GM19395 (cell line): ENCODE results near the gene SEMA6B.

ENCODE experiments used
- ATAC-seq: cut with Tn5 transposase; IDR thresholded peaks from one replicate; pipeline ENCODE4 v1.9.1; 2021; ENCODE audit warnings: mild to moderate bottlenecking, moderate library complexity; ENCODE audit not compliant: unreplicated experiment

The SEMA6B gene

GRCh38 chr19:4510435-4511255 lies 48.8 kb downstream of the SEMA6B start:
- ATAC-seq, result no peak

- ATAC-seq, result no peak
Measured at GRCh38 chr19:4508698-4509097, 50.8 kb downstream of the SEMA6B start.

GRCh38 chr19:4507804-4508203 lies 51.7 kb downstream of the SEMA6B start:
- no peak for ATAC-seq

GRCh38 chr19:4507150-4507452 lies 52.4 kb downstream of the SEMA6B start:
- ATAC-seq, result no peak

- ATAC-seq, result no peak
Measured at GRCh38 chr19:4506449-4507149, 52.9 kb downstream of the SEMA6B start.

GRCh38 chr19:4505570-4506448 lies 53.7 kb downstream of the SEMA6B start:
- ATAC-seq, result no peak

GRCh38 chr19:4504891-4505569 lies 54.5 kb downstream of the SEMA6B start:
- ATAC-seq, result no peak

- ATAC-seq, result no peak
Measured at GRCh38 chr19:4504297-4504701, 55.2 kb downstream of the SEMA6B start.

- ATAC-seq, result no peak
Measured at GRCh38 chr19:4503825-4504170, 55.7 kb downstream of the SEMA6B start.

GRCh38 chr19:4503132-4503824 lies 56.2 kb downstream of the SEMA6B start:
- no peak for ATAC-seq

- no peak for ATAC-seq
Measured at GRCh38 chr19:4502282-4503131, 57.0 kb downstream of the SEMA6B start.

- no peak for ATAC-seq
Measured at GRCh38 chr19:4501691-4502090, 57.8 kb downstream of the SEMA6B start.

- ATAC-seq, result no peak
Measured at GRCh38 chr19:4500841-4501591, 58.5 kb downstream of the SEMA6B start.

GRCh38 chr19:4499855-4500254 lies 59.6 kb downstream of the SEMA6B start:
- no peak for ATAC-seq

GRCh38 chr19:4499318-4499717 lies 60.2 kb downstream of the SEMA6B start:
- no peak for ATAC-seq

GRCh38 chr19:4498694-4499093 lies 60.8 kb downstream of the SEMA6B start:
- ATAC-seq, result no peak

- no peak for ATAC-seq
Measured at GRCh38 chr19:4497770-4498389, 61.6 kb downstream of the SEMA6B start.

GRCh38 chr19:4496304-4496703 lies 63.2 kb downstream of the SEMA6B start:
- no peak for ATAC-seq
